Fibroblast of pulmonary artery (primary cell): Measurements from ENCODE around the gene EPB41L5.

Experiments
- DNase-seq: peaks from one replicate; pipeline ENCODE4 v3.0.0-alpha.2; 2010; ENCODE audit warnings: low read depth
- H3K4me3 ChIP-seq: replicated peaks from 2 replicates; pipeline ENCODE4 v1.5.1; 2011; ENCODE audit warnings: low read depth, mild to moderate bottlenecking, control low read depth, low read length, moderate library complexity
- CTCF ChIP-seq: IDR thresholded peaks from 2 replicates; pipeline ENCODE4 v1.5.1; 2011; ENCODE audit warnings: mild to moderate bottlenecking, control low read depth, low read length, inconsistent platforms; ENCODE audit errors: missing control alignments

EPB41L5 gene

GRCh38 chr2:120206022-120206581 lies 193.2 kb downstream of the EPB41L5 start:
- no peak overlapping the region for H3K4me3 ChIP-seq
- peak; percentile 10 for DNase-seq
- TF ChIP-seq CTCF = peak; percentile 39

- H3K4me3 ChIP-seq = no peak overlapping the region
- DNase-seq = no peak
- no peak for TF ChIP-seq CTCF
These were observed 195.8 kb downstream of the EPB41L5 start for GRCh38 chr2:120208381-120209353.

GRCh38 chr2:120209427-120210269 lies 196.8 kb downstream of the EPB41L5 start:
- DNase-seq = no peak
- TF ChIP-seq CTCF = no peak
- no peak overlapping the region for H3K4me3 ChIP-seq

GRCh38 chr2:120210270-120210693 lies 197.4 kb downstream of the EPB41L5 start:
- no peak for TF ChIP-seq CTCF
- no peak for DNase-seq
- no peak overlapping the region for H3K4me3 ChIP-seq

- TF ChIP-seq CTCF = no peak
- no peak for DNase-seq
- H3K4me3 ChIP-seq = no peak overlapping the region
These were observed 205.3 kb downstream of the EPB41L5 start for GRCh38 chr2:120218181-120218580.

- no peak overlapping the region for H3K4me3 ChIP-seq
- DNase-seq = no peak
- no peak for TF ChIP-seq CTCF
These were observed 206.4 kb downstream of the EPB41L5 start for GRCh38 chr2:120219291-120219690.
